ENCODE measurements around the gene HS3ST4.
"Not testable (repeated sequence)": the region's sequence is repeated elsewhere in the genome, so short reads cannot be mapped to it uniquely, and the experiment has no call there.

The HS3ST4 gene

DNA sequence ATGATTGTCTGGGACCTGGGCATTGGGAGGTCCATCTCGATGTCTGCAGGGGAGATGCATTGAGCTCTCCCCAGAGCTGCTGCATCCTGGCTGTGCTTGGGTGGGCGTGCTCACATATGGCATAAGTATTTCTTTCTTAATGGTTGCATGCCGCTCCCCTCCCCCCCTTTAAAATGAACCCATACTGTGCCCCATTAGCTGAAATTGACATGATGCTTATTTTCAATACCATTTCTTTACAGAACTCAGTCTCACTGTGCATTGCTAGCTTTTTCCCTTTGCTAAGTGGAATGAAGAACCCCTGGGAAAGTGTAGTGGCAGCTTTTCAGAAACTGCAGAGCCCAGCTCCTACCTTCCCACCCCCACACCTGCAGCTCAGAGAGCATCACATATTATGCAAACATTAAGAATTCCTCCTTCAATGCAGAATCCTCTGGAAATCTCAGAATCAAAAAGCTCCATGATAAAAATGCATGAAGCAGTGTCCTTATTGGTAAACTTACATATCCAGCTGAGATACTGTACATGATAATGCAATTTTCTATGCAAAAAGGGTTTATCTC lies 56.4 kb downstream of the HS3ST4 start:
- no peak for DNase-seq (ENCODE audit: low read depth)
- H3K4me3 ChIP-seq (ENCODE audit: control insufficient read depth, low read depth, low read length) = no peak overlapping the region
- TF ChIP-seq, protein P1, sequence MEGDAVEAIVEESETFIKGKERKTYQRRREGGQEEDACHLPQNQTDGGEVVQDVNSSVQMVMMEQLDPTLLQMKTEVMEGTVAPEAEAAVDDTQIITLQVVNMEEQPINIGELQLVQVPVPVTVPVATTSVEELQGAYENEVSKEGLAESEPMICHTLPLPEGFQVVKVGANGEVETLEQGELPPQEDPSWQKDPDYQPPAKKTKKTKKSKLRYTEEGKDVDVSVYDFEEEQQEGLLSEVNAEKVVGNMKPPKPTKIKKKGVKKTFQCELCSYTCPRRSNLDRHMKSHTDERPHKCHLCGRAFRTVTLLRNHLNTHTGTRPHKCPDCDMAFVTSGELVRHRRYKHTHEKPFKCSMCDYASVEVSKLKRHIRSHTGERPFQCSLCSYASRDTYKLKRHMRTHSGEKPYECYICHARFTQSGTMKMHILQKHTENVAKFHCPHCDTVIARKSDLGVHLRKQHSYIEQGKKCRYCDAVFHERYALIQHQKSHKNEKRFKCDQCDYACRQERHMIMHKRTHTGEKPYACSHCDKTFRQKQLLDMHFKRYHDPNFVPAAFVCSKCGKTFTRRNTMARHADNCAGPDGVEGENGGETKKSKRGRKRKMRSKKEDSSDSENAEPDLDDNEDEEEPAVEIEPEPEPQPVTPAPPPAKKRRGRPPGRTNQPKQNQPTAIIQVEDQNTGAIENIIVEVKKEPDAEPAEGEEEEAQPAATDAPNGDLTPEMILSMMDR (IDR thresholded peaks at IDR 0.05; ENCODE audit: control insufficient read depth, insufficient read depth, low read depth, low read length, missing control alignments) = no peak

DNA sequence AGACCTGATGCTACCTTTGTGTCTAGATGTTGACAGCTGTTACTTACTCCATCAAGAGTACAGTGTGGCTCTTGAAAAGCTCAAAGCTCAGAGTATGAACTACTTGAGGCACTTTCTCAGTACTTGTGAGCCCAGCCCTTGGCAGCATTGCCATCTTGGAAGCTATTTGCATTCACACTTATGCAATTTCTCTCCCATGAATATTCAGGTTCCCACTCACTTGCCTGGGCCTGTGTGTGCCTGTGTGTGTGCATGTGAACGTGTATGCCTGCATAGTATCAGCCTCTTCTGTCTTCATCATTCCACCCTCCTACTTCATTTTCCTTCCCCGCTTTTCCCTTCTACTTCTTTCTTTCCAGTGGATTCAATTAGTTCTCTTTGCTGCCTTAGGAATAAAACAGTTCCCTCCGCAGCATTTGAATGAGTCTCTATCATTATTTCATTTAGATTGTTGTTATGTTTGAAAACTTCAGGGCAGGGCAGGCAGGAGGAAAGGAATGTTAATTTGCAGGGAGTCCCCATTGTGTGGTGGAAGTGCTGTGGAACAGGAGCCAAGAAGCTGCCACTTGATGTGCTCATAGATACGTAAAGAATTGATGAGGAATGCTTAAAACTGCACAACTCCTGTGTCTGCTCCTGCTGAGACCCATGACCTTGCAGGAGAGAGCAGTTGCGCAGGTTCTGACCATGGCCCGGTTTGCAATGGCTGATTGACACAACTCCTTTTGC lies 58.9 kb downstream of the HS3ST4 start:
- no peak for DNase-seq (ENCODE audit: low read depth)
- TF ChIP-seq, protein P1 (IDR thresholded peaks at IDR 0.05; ENCODE audit: control insufficient read depth, insufficient read depth, low read depth, low read length, missing control alignments) = no peak
- no peak overlapping the region for H3K4me3 ChIP-seq (ENCODE audit: control insufficient read depth, low read depth, low read length)

GRCh38 chr16:25751230-25751835 lies 59.6 kb downstream of the HS3ST4 start:
- no peak overlapping the region for H3K4me3 ChIP-seq (ENCODE audit: control insufficient read depth, low read depth, low read length)
- no peak for DNase-seq (ENCODE audit: low read depth)
- TF ChIP-seq, protein P1 (IDR thresholded peaks at IDR 0.05; ENCODE audit: control insufficient read depth, insufficient read depth, low read depth, low read length, missing control alignments) = no peak

DNA sequence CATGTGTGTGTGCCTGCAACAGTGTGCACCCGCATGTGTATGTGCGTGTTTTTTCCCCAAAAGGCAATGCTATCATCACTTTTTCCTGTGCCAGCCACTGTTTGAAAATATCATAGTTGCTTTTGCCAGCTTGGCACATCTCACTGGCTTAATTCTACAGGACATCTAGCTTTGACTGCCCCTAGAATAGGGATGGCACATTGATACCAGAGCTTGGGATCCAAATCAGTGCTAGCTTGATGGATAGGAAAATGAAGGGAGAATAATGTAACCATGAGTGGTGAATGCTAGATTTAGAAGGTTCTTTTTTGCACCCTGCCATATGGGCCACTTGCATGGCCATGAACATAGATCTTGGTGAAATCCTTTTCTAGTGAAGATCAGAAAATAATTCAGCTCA lies 72.7 kb downstream of the HS3ST4 start:
- no peak overlapping the region for H3K4me3 ChIP-seq (ENCODE audit: control insufficient read depth, low read depth, low read length)
- TF ChIP-seq, protein P1 (IDR thresholded peaks at IDR 0.05; ENCODE audit: control insufficient read depth, insufficient read depth, low read depth, low read length, missing control alignments) = no peak
- no peak for DNase-seq (ENCODE audit: low read depth)

- H3K4me3 ChIP-seq (ENCODE audit: control insufficient read depth, low read depth, low read length) = no peak overlapping the region
- DNase-seq (ENCODE audit: low read depth) = no peak
- TF ChIP-seq, protein P1 (IDR thresholded peaks at IDR 0.05; ENCODE audit: control insufficient read depth, insufficient read depth, low read depth, low read length, missing control alignments) = no peak
Measured at GRCh38 chr16:25771216-25771615, 79.5 kb downstream of the HS3ST4 start.

- H3K4me3 ChIP-seq (ENCODE audit: control insufficient read depth, low read depth, low read length) = no peak overlapping the region
- no peak for DNase-seq (ENCODE audit: low read depth)
- TF ChIP-seq, protein P1 (IDR thresholded peaks at IDR 0.05; ENCODE audit: control insufficient read depth, insufficient read depth, low read depth, low read length, missing control alignments) = no peak
Measured at GRCh38 chr16:25771812-25772568, 80.2 kb downstream of the HS3ST4 start.

DNA sequence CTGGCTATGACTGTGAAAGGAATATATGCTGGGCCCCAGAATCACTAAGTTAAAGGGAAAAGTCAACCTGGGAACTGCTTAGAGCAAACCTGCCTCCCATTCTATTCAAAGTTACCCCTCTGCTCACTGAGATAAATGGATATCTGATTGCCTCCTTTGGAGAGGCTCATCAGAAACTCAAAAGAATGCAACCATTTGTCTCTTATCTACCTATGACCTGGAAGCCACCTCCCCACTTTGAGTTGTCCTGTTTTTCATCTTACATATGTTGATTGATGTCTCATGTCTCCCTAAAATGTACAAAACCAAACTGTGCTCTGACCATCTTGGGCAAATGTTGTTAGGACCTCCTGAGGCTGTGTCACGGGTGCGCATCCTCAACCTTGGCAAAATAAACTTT lies 84.5 kb downstream of the HS3ST4 start:
- DNase-seq (ENCODE audit: low read depth); H3K4me3 ChIP-seq (ENCODE audit: control insufficient read depth, low read depth, low read length): not testable (repeated sequence)
